Measurements from ENCODE around the gene ASPN. TPM values are rescaled to one million over a fixed set of nuclear protein-coding genes. Genes with fewer than 3 reads are reported as not detected.

The ASPN gene
- total RNA-seq, 3 donors from 2014 or later = 3.9 to 6.3 (median 6.2) TPM

GRCh38 chr9:92478783-92479182 lies 3.5 kb downstream of the ASPN start:
- no peak for TF ChIP-seq POLR2AphosphoS5 (IDR thresholded peaks at IDR 0.05)
- no peak for TF ChIP-seq CTCF (IDR thresholded peaks at IDR 0.05)
- TF ChIP-seq POLR2A (IDR thresholded peaks at IDR 0.05) = no peak
- no peak overlapping the region for H3K4me3 ChIP-seq
- H3K27me3 ChIP-seq = no peaks in the 10 kb centered on the region
- intact Hi-C loops (cut with DNase I; ENCODE audit: low total_unique reads) = no loop called here
- H3K4me1 ChIP-seq = no peaks in the 10 kb centered on the region
- H3K27ac ChIP-seq = no peak overlapping the region
- no peaks in the 10 kb centered on the region for H3K36me3 ChIP-seq
- no peak for DNase-seq (ENCODE audit: low spot score in 2 of 2)
- no peaks in the 10 kb centered on the region for H3K9me3 ChIP-seq

GRCh38 chr9:92476962-92477361 lies 5.3 kb downstream of the ASPN start:
- no peak for TF ChIP-seq POLR2A (IDR thresholded peaks at IDR 0.05)
- no peak for TF ChIP-seq CTCF (IDR thresholded peaks at IDR 0.05)
- no peak for TF ChIP-seq POLR2AphosphoS5 (IDR thresholded peaks at IDR 0.05)

GRCh38 chr9:92474587-92474986 lies 7.7 kb downstream of the ASPN start:
- TF ChIP-seq POLR2A (IDR thresholded peaks at IDR 0.05) (no peak), CTCF (IDR thresholded peaks at IDR 0.05) (no peak), POLR2AphosphoS5 (IDR thresholded peaks at IDR 0.05) (no peak)
- intact Hi-C loops (cut with DNase I; ENCODE audit: low total_unique reads) = no loop called here
- DNase-seq (ENCODE audit: low spot score in 2 of 2) = no peak
- Histone ChIP-seq H3K9me3 (no peaks in the 10 kb centered on the region), H3K27me3 (no peaks in the 10 kb centered on the region), H3K4me1 (no peaks in the 10 kb centered on the region), H3K4me3 (no peak overlapping the region), H3K36me3 (no peaks in the 10 kb centered on the region), H3K27ac (no peak overlapping the region)

More at GRCh38 chr9:92476962-92477361, 5.3 kb downstream of the ASPN start:
- Histone ChIP-seq H3K27ac (no peak overlapping the region), H3K9me3 (no peaks in the 10 kb centered on the region), H3K4me3 (no peak overlapping the region), H3K4me1 (no peaks in the 10 kb centered on the region), H3K36me3 (no peaks in the 10 kb centered on the region), H3K27me3 (no peaks in the 10 kb centered on the region)
- DNase-seq (ENCODE audit: low spot score in 2 of 2) = no peak
- intact Hi-C loops (cut with DNase I; ENCODE audit: low total_unique reads) = loop anchor here (1.0 kb wide), 1 partner anchor 8 kb away; no protein-coding TSS in a partner anchor

- no peak for TF ChIP-seq CTCF (IDR thresholded peaks at IDR 0.05)
- TF ChIP-seq POLR2AphosphoS5 (IDR thresholded peaks at IDR 0.05) = no peak
- no peak for TF ChIP-seq POLR2A (IDR thresholded peaks at IDR 0.05)
- Histone ChIP-seq H3K27ac (no peak overlapping the region), H3K27me3 (no peaks in the 10 kb centered on the region), H3K9me3 (no peaks in the 10 kb centered on the region), H3K4me1 (no peaks in the 10 kb centered on the region), H3K4me3 (no peak overlapping the region), H3K36me3 (no peaks in the 10 kb centered on the region)
- intact Hi-C loops (cut with DNase I; ENCODE audit: low total_unique reads) = no loop called here
- DNase-seq (ENCODE audit: low spot score in 2 of 2) = no peak
Measured at GRCh38 chr9:92468206-92468605, 14.1 kb downstream of the ASPN start.

GRCh38 chr9:92467511-92467910 lies 14.8 kb downstream of the ASPN start:
- H3K4me1 ChIP-seq = no peaks in the 10 kb centered on the region
- DNase-seq (ENCODE audit: low spot score in 2 of 2) = no peak
- no peak overlapping the region for H3K4me3 ChIP-seq
- no peaks in the 10 kb centered on the region for H3K27me3 ChIP-seq
- no peak overlapping the region for H3K27ac ChIP-seq
- no peaks in the 10 kb centered on the region for H3K9me3 ChIP-seq
- intact Hi-C loops (cut with DNase I; ENCODE audit: low total_unique reads) = no loop called here
- TF ChIP-seq POLR2AphosphoS5 (IDR thresholded peaks at IDR 0.05) (no peak), POLR2A (IDR thresholded peaks at IDR 0.05) (no peak), CTCF (IDR thresholded peaks at IDR 0.05) (no peak)
- H3K36me3 ChIP-seq = no peaks in the 10 kb centered on the region

All from breast epithelium (tissue), 4 donors.